GM18508 (cell line): ENCODE data around the gene PFDN5.
"Not testable (repeated sequence)": the region's sequence is repeated elsewhere in the genome, so short reads cannot be mapped to it uniquely, and the experiment has no call there.

ENCODE experiments used
- ATAC-seq: cut with Tn5 transposase; IDR thresholded peaks from one replicate; pipeline ENCODE4 v1.9.1; 2021; ENCODE audit warnings: moderate number of reproducible peaks; ENCODE audit not compliant: insufficient read depth, unreplicated experiment

PFDN5 gene

GRCh38 chr12:53325511-53326061, 30.2 kb downstream of the PFDN5 start:
- ATAC-seq, result no peak

DNA sequence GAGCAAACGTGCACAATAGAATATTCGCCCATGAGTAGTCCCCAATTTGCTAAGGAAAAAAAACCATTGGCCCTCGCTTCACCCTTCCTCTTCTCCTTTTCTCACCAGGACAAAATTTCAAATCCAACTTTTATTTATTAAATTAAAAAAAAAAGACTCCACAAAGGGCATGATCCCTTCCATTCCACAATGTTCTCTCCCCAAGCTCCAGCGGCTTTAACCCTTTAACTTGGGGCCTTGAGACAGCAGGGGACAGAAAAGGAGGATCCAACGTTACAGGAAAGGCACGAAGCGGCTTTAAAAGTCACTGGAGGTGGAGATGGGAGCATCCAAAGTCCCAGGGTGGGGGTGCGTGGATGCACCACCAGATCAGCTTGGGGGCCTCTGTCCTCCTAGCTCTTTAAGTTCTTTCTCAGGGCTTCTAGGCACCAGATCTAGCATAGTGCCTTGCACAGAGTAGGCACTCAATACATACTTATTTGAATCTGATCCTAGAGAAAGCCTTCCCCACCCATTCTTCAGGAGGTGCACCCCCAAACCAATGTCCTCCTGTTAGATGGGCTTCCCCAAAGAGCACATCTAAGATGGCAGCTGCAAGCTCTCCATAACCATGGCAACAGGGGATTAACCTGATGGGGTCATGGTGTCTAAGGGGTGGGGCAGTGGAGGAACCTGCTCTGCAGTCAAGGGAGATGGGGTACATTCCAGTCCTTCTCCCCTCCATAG, 31.3 kb downstream of the PFDN5 start:
- ATAC-seq, result no peak

DNA sequence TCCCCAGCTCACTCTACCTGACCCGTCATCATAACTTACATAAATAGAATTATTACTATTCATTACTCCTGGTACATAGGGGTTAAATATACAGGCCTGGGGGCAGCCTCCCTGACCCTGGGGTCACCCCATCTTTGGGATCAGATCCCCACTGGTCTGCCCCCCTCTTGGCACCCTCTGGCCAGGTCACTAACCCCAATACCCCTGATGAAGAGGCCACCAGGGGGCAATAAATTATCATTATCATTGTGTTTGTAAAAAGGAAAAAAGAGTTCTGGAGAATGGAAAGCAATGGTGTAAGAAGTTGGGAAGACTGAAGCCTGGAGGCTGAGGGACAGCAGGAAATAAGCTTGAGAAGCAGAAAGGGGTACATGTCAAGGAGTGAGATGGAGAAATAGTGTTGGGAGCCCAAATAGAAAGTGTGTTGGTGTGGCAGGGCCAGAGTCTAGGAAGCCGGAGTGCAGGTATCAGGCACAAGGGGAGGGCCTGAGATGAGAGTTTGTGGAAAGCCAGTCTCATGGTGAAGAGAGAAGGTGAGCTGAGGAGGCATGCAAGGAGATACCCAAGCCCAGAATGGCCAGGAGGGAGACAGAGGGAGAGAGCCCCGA, 32.2 kb downstream of the PFDN5 start:
- ATAC-seq, result no peak

DNA sequence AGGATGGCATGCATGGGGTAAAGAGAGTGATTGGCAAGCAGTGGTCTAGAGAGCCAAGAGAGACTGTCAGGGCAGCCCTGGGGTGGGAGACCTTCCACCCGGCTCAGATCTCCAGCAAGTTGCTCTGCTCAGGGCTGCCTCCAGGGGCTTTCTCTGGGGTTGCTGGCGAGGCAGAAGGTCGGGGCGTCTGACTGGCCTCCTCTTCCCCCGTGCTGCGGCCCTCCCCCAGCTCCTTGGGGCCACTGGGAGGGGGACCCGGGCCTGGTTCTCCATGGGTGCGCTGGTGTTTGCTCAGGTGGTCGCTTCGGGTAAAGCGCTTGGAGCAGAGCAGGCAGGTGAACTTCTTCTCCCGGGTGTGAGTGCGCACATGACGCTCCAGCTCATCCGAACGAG, 32.7 kb downstream of the PFDN5 start:
- ATAC-seq, result no peak

- no peak for ATAC-seq
Measured at GRCh38 chr12:53330671-53331070, 35.3 kb downstream of the PFDN5 start.

- not testable (repeated sequence) for ATAC-seq
Measured at GRCh38 chr12:53332339-53332738, 37.0 kb downstream of the PFDN5 start.

DNA sequence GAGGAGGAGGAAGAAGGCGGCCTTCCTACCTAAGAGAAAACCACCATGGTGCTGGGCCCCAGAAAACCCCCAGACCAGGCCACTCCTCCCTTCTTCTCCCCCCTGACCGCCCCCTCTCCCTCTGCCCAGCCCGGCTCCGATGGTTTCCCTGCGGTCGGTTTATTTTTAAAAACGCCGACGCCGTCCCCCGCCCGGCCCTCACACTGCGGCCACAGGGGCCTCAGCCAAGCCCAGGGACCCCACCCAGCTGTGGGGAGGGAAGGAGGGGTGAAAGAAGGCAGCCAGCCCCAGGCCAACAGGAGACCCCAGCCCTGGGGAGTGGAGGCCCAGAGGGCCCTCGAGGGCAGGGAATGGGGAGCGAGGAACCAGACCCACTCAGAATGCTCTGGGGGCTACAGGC, 37.4 kb downstream of the PFDN5 start:
- ATAC-seq, result no peak

DNA sequence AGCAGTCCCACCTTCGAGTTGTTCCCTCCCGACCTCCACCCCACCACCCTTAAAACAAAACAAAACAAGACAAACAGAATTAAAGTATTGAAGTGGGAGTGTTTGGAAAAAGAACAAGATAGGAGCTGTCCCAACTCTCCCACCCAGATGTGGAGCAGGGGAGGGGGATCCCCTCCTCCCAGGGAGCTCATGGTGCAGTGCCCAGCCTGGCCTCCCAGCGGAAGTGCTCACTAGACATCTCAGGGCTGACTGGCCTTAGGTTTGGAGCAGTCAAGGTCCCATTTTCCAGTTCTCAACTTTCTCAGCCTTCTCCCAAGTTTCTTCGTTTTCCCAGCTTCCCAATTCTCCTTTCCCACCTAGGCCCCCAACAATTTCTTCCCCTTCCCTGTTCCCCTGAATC, 37.9 kb downstream of the PFDN5 start:
- no peak for ATAC-seq

DNA sequence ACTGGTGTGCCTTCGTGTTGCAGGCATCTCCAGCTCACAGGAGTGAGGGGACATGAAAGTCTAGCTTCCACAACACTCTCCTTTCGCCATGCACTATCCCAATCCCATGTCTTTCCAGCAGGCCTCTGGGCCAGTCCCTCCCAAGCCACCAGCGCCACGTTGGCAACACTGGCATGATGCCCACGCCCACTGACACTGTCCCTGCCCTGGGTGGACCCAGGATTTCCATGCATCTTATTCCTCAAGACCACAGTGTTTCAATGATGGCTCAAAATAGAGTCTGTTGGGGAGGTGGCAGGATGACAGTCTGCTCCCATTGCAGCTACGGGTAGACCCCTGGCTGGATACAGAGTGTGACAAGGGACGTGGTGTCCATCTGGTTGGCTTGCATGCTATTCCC, 38.5 kb downstream of the PFDN5 start:
- no peak for ATAC-seq

GRCh38 chr12:53334822-53335221, 39.5 kb downstream of the PFDN5 start:
- no peak for ATAC-seq

GRCh38 chr12:53336181-53336681, 40.9 kb downstream of the PFDN5 start, which contains the start of gene SP7:
Gene SP7, minus strand, starts transcription at chr12:53336354. Its CDS starts 708 bp downstream, at chr12:53335646.
- ATAC-seq, result no peak

DNA sequence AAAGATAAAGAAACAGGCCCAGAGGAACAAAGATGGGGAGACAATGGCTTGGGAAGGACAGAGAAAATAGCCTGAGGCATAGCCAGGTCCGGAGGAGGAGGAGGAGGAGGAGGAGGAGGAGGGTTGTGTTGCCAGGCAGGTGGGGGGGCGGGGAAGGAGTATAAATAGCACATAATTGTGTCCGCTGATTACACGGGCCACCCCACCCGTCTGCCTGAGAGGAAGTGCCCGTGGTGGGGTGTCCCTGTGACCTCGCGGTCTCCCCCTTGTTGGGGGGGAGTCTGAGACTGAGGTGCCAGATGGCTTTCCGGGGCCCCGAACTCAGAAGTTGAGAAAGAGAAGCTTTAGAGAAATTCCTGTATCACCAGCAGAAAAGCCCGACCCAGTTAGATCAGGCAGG, 42.7 kb downstream of the PFDN5 start:
- no peak for ATAC-seq

DNA sequence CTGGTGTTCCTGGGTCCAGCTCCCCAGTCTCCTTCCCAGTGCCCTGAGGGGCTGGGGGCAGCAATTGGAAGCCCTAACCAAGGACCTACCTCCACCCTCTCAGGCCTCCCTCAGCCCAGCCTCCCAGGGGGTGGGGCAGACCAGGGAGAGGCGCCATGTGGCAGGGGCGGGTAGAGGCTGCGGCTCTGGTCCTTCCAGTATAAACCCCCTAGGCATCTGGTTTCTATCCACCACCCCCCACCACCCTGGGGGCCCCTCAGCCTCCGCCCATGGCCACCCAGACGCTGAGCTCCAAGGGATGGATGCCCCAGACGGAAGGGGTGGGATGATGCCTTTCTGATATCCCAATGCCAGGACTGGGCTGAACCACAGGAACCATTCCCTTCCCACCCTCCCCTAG, 43.6 kb downstream of the PFDN5 start:
- ATAC-seq, result no peak

DNA sequence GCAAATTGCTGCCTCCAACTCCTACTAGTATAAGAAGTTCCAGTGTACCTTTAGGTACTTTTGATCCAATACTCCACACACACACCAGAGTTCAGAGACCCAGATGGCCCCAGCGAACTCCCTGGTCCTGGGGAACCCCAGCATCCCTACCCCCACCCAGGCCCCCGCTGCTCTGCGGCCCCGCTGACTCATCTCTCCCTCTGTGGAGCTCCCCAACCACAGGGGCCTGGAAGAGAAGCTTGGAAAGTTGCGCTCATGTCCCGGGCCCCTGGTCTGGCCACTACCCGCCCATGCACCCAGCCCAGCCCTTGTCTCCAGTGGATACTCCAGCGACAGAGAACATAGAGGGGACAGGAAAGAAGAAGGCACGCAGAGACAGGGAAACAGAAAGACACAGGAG, 45.1 kb downstream of the PFDN5 start:
- ATAC-seq, result no peak

- no peak for ATAC-seq
Measured at GRCh38 chr12:53343449-53343848, 48.1 kb downstream of the PFDN5 start.

GRCh38 chr12:53343969-53344368, 48.6 kb downstream of the PFDN5 start:
- no peak for ATAC-seq

DNA sequence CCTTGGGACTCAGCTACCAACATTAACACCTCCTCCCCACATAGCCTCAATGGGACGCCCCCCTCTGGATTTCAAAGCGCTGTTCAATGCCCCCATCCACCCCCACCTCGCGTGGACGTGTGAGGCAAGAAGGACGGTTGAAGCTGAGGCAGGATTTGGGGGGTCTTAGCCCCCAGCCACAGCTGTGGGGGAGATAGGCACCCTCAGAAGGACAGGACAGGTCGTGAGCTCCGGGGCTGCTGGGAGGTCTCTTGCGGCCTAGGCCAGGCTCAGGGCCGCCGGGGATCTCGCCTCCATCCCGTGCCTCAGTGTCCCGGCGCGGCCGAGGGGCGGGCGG, 49.1 kb downstream of the PFDN5 start:
- no peak for ATAC-seq

DNA sequence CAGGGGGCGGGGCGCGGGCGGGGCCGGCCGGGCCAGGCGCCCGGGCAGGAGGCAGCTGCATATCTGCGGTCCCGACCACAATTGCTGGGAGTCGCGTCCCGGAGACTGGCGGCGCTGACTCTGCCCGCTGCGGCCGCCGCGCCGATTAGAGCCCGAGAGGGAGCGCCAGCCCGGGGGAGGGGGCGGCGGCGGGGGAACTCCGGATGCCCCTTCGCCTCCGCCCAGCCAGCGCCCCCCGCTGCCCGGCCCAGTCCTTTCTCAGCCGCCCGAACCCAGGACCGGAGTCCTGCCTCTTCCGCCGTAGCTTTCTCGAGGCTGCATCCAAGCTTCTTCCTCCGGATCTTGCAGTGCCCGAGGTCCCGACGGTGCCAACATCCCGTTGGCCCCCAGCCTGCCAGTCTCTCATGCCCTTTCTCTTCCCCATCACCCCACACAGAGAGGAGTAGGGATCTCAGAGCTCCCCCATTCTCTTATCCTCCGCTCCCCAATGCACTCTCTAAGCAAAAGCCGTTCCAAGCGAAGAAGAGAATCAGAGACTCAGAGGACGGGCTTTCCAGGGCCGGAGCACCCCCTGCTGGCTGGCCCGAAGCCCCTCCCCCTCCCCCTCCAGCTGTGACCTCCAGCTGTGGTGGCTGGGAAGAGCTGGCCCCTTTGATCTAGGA, 49.6 kb downstream of the PFDN5 start:
- ATAC-seq, result no peak

DNA sequence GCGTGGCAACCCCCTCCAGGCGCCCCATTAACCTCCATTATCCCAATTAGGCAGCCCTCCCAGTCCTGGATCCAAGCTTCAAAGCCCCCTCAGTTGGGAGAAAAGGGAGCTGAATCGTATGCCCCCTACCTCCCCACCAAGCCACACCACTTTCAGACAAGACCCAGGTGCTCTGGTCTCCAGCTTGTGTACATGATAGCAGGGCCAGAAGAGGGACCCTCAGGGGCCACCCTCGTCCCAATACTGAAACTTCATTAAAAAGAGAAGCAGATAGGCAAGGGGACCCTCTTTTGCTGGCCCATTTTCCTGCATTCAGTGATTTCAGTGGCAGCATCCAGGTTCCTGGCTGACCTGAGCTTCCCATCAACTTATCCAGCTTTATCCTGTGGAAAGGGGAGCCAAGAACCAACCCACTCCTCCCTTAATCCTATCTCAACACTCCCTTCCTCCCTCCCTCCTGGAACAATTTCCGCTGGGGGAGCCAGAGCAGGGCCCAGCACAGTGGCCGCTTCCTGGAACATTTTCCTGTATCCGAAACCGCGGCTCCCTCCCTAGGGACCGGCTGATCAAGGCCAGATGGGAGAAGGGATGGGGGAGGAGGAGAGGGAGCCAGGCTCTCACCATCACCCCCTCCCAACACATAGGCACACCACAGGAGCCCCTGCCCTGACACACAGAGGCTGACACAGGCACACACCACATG, 50.3 kb downstream of the PFDN5 start:
- no peak for ATAC-seq

- ATAC-seq, result no peak
Measured at GRCh38 chr12:53346491-53346890, 51.1 kb downstream of the PFDN5 start.

GRCh38 chr12:53347905-53348304, 52.6 kb downstream of the PFDN5 start:
- no peak for ATAC-seq
